Caco-2 (cell line): ENCODE data around the gene ZNF774. TPM values are rescaled to one million over a fixed set of nuclear protein-coding genes. Genes with fewer than 3 reads are reported as not detected.
A peak's percentile ranks its signal among the peaks of the same experiment; 100 is the strongest.

ENCODE experiments used
- BruUV-seq: library from RNA; stranded (reverse); fragments of 400-500 nt; replicated peaks from 2 replicates; lab custom pipeline; 2021; lab: Mats Ljungman, UMichigan
- CTCF ChIA-PET: fragments of 300-600 bp; sonication (Branson Sonifier 250); formaldehyde crosslinking; loops from one replicate; lab custom pipeline; 2022; ENCODE audit warnings: antibody characterized with exemption; lab: Charles Lee
- POLR2A ChIA-PET: fragments of 300-600 bp; sonication (Branson Sonifier 250); formaldehyde crosslinking; loops from one replicate; lab custom pipeline; 2022; ENCODE audit warnings: antibody characterized with exemption; lab: Charles Lee
- DNase-seq, 2 experiments: peaks; one replicate each; pipeline versions ENCODE4 v3.0.0 to v3.0.0-alpha.2; 2020 to 2022
- H3K27me3 ChIP-seq: replicated peaks from 2 replicates; pipeline ENCODE4 v1.6.0; 2011; ENCODE audit warnings: low read length; ENCODE audit not compliant: control insufficient read depth, insufficient read depth
- H3K36me3 ChIP-seq: 2 replicates; pipeline ENCODE4 v1.5.1; 2011; ENCODE audit warnings: low read length; ENCODE audit not compliant: control insufficient read depth, insufficient read depth
- H3K4me1 ChIP-seq: fragments of 250-450 bp; sonication (Bioruptor Pico); 2 replicates; pipeline ENCODE4 v1.5.1; 2020; ENCODE audit warnings: mild to moderate bottlenecking
- H3K4me3 ChIP-seq: 2 replicates; pipeline ENCODE4 v1.5.1; 2011; ENCODE audit warnings: low read depth, mild to moderate bottlenecking, control low read depth, low read length
- H3K9me3 ChIP-seq: fragments of 250-450 bp; sonication (Bioruptor Pico); 2 replicates; pipeline ENCODE4 v1.5.1; 2020; ENCODE audit warnings: mild to moderate bottlenecking, moderate library complexity
- H3K27ac Mint-ChIP-seq: one replicate; pipeline ENCODE4 v1.8.0; 2022; ENCODE audit warnings: mixed read lengths; ENCODE audit not compliant: unreplicated experiment
- H3K27me3 Mint-ChIP-seq: one replicate; pipeline ENCODE4 v1.8.0; 2022; ENCODE audit warnings: mixed read lengths; ENCODE audit not compliant: insufficient read depth, unreplicated experiment
- H3K36me3 Mint-ChIP-seq: one replicate; pipeline ENCODE4 v1.8.0; 2022; ENCODE audit warnings: mild to moderate bottlenecking, mixed read lengths; ENCODE audit not compliant: insufficient read depth, unreplicated experiment
- H3K4me1 Mint-ChIP-seq: one replicate; pipeline ENCODE4 v1.8.0; 2022; ENCODE audit warnings: low read depth, mixed read lengths; ENCODE audit not compliant: unreplicated experiment
- H3K4me3 Mint-ChIP-seq: one replicate; pipeline ENCODE4 v1.8.0; 2022; ENCODE audit warnings: mild to moderate bottlenecking, moderate library complexity, mixed read lengths; ENCODE audit not compliant: unreplicated experiment
- H3K9me3 Mint-ChIP-seq: one replicate; pipeline ENCODE4 v1.8.0; 2022; ENCODE audit warnings: mixed read lengths; ENCODE audit not compliant: unreplicated experiment
- intact Hi-C: fragments of 100-400 bp; cut with micrococcal nuclease; formaldehyde crosslinking; loops from one replicate; pipeline ENCODE4 v1.10.0; 2022; ENCODE audit not compliant: unreplicated experiment
- total RNA-seq: library from RNA; stranded (reverse); gene quantifications from 2 replicates; pipeline ENCODE4 v1.2.3, GENCODE V29; 2022
- TF ChIP-seq, protein P1 (sequence below), 2 experiments: fragments of 200-600 bp in 1 of 2; IDR thresholded peaks; 1 replicate in 1 of 2; 2 replicates in 1 of 2; pipeline versions ENCODE4 v1.5.1 to v1.8.0; 2011 to 2022; ENCODE audit warnings: antibody characterized with exemption in 1 of 2, control low read depth in 1 of 2, inconsistent platforms in 1 of 2, low read depth in 1 of 2, low read length in 1 of 2, mild to moderate bottlenecking in 1 of 2, moderate library complexity in 1 of 2; ENCODE audit not compliant: insufficient read depth in 1 of 2, severe bottlenecking in 1 of 2, unreplicated experiment in 1 of 2

The ZNF774 gene
- total RNA-seq, 1 experiment from 2014 or later: 11.9 TPM

- H3K36me3 ChIP-seq: no peaks in the 10 kb centered on the region
- H3K27me3 ChIP-seq: no peaks in the 10 kb centered on the region
- TF ChIP-seq, protein P1, sequence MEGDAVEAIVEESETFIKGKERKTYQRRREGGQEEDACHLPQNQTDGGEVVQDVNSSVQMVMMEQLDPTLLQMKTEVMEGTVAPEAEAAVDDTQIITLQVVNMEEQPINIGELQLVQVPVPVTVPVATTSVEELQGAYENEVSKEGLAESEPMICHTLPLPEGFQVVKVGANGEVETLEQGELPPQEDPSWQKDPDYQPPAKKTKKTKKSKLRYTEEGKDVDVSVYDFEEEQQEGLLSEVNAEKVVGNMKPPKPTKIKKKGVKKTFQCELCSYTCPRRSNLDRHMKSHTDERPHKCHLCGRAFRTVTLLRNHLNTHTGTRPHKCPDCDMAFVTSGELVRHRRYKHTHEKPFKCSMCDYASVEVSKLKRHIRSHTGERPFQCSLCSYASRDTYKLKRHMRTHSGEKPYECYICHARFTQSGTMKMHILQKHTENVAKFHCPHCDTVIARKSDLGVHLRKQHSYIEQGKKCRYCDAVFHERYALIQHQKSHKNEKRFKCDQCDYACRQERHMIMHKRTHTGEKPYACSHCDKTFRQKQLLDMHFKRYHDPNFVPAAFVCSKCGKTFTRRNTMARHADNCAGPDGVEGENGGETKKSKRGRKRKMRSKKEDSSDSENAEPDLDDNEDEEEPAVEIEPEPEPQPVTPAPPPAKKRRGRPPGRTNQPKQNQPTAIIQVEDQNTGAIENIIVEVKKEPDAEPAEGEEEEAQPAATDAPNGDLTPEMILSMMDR (IDR thresholded peaks at IDR 0.05; ENCODE audit: insufficient read depth in 1 of 2, low read depth in 1 of 2, low read length in 1 of 2, severe bottlenecking in 1 of 2, unreplicated experiment in 1 of 2): no peak
- peaks cover 55% of the 10 kb centered on the region for H3K4me1 ChIP-seq
- no peaks in the 10 kb centered on the region for H3K27me3 Mint-ChIP-seq
- BruUV-seq: no TSS peak
- peak overlapping the region; percentile 88 for H3K27ac Mint-ChIP-seq
- H3K4me3 Mint-ChIP-seq: no peak overlapping the region
- POLR2A ChIA-PET: no interaction called here
- CTCF ChIA-PET: no interaction called here
- H3K9me3 Mint-ChIP-seq: no peaks in the 10 kb centered on the region
- H3K36me3 Mint-ChIP-seq: peaks cover 32% of the 10 kb centered on the region
- H3K4me3 ChIP-seq: no peak overlapping the region
- intact Hi-C loops: no loop called here
- no peaks in the 10 kb centered on the region for H3K9me3 ChIP-seq
- H3K4me1 Mint-ChIP-seq: peaks cover 67% of the 10 kb centered on the region
- no peak for DNase-seq
These were observed 59.1 kb downstream of the ZNF774 start for GRCh38 chr15:90411176-90411575.

Other genes starting within 250 kb of the ZNF774 start
- 28.3 and 28.7 TPM in 2 replicates for gene IDH2, start 249.8 kb upstream of the ZNF774 start, total RNA-seq
- gene SEMA4B, start 151.0 kb upstream of the ZNF774 start, total RNA-seq: 13.9 and 14.6 TPM in 2 replicates
- gene CIB1, start 118.3 kb upstream of the ZNF774 start, total RNA-seq: 37.7 and 44.5 TPM in 2 replicates
- 5.1 and 5.7 TPM in 2 replicates for gene GDPGP1, start 118.1 kb upstream of the ZNF774 start, total RNA-seq
- gene TTLL13, start 102.7 kb upstream of the ZNF774 start, total RNA-seq: 0.43 TPM in 1 of 2 replicates, not detected in the other
- 93.6 and 101 TPM in 2 replicates for gene NGRN, start 86.6 kb upstream of the ZNF774 start, total RNA-seq
- gene IQGAP1, start 36.0 kb downstream of the ZNF774 start, total RNA-seq: 142 and 150 TPM in 2 replicates
- 31.4 and 35.0 TPM in 2 replicates for gene CRTC3, start 177.6 kb downstream of the ZNF774 start, total RNA-seq